HepG2 (cell line): ENCODE data around the gene ESRRG. TPM values are rescaled to one million over a fixed set of nuclear protein-coding genes. Genes with fewer than 3 reads are reported as not detected.

Experiments used
- ATAC-seq: fragments of 200-7000 bp; cut with Tn5 transposase; 3 replicates; pipeline ENCODE4 v1.9.1; 2020; ENCODE audit warnings: mild to moderate bottlenecking, moderate library complexity
- BruUV-seq: library from RNA; stranded (reverse); fragments of 400-500 nt; replicated peaks from 2 replicates; lab custom pipeline; 2021; lab: Mats Ljungman, UMichigan
- CTCF ChIA-PET: fragments of 300-600 bp; formaldehyde crosslinking; extraction: SDS; loops from one replicate; lab custom pipeline; 2021; ENCODE audit warnings: low total read pairs, inconsistent platforms, low intra/inter-chr PET ratio; lab: Yijun Ruan, JAX
- POLR2A ChIA-PET: fragments of 350-600 bp; sonication (Branson Sonifier 250); formaldehyde crosslinking; loops from one replicate; lab custom pipeline; 2020; ENCODE audit warnings: antibody characterized with exemption, inconsistent platforms; lab: Yijun Ruan, JAX
- DNase-seq: peaks from one replicate; pipeline ENCODE4 v3.0.0-alpha.2; 2015; ENCODE audit warnings: low spot score
- FAIRE-seq: peaks from 3 replicates; lab custom pipeline; 2011; peaks lifted over from hg19 to GRCh38; lab: Jason Lieb, UNC
- H2AFZ ChIP-seq: one replicate; pipeline ENCODE4 v1.6.1; 2011; ENCODE audit warnings: low read length, inconsistent platforms
- H3K27ac ChIP-seq: fragments of 300-600 bp; 3 replicates; pipeline ENCODE4 v1.8.0; 2011; ENCODE audit warnings: mixed run types, mild to moderate bottlenecking, mixed read lengths, low read length, inconsistent platforms; ENCODE audit not compliant: insufficient read depth; ENCODE audit errors: extremely low read length
- H3K27me3 ChIP-seq, 2 experiments: fragments of 200-600 bp in 1 of 2; 2 replicates in 1 of 2; 3 replicates in 1 of 2; pipeline versions ENCODE4 v1.6.0 to v1.8.0; 2011; ENCODE audit warnings: low read length in 2 of 2, mild to moderate bottlenecking in 2 of 2, moderate library complexity in 2 of 2, inconsistent platforms in 1 of 2; ENCODE audit not compliant: insufficient read depth in 2 of 2, control insufficient read depth in 1 of 2
- H3K36me3 ChIP-seq, 2 experiments: fragments of 200-600 bp in 1 of 2; replicated peaks in 1 of 2; 2 replicates in 1 of 2; 3 replicates in 1 of 2; pipeline versions ENCODE4 v1.5.1 to v1.8.0; 2011; ENCODE audit warnings: low read length in 2 of 2, inconsistent platforms in 1 of 2; ENCODE audit not compliant: insufficient read depth in 2 of 2, control insufficient read depth in 1 of 2
- H3K4me1 ChIP-seq: 2 replicates; pipeline ENCODE4 v1.5.1; 2012; ENCODE audit warnings: low read length, inconsistent platforms; ENCODE audit not compliant: insufficient read depth
- H3K4me2 ChIP-seq: 2 replicates; pipeline ENCODE4 v1.6.0; 2011; ENCODE audit warnings: low read depth, low read length, inconsistent platforms
- H3K4me3 ChIP-seq, 3 experiments: fragments of 200-600 bp in 1 of 3; sonication (generic), shearing (Covaris generic) in 1 of 3; replicated peaks in 1 of 3; 2 replicates each; pipeline ENCODE4 v1.5.1; 2011 to 2016; ENCODE audit warnings: low read length in 3 of 3, inconsistent platforms in 2 of 3, low read depth in 2 of 3, mild to moderate bottlenecking in 2 of 3, control low read depth in 1 of 3, mixed read lengths in 1 of 3; ENCODE audit not compliant: insufficient read depth in 1 of 3
- H3K79me2 ChIP-seq: one replicate; pipeline ENCODE4 v1.6.1; 2011; ENCODE audit warnings: low read length, inconsistent platforms; ENCODE audit not compliant: insufficient read depth
- H3K9ac ChIP-seq: 2 replicates; pipeline ENCODE4 v1.6.0; 2011; ENCODE audit warnings: mild to moderate bottlenecking, low read depth, low read length, inconsistent platforms; ENCODE audit not compliant: insufficient read depth
- H3K9me3 ChIP-seq: 2 replicates; pipeline ENCODE4 v1.5.1; 2012; ENCODE audit warnings: mild to moderate bottlenecking, low read length
- H4K20me1 ChIP-seq: 2 replicates; pipeline ENCODE4 v1.6.0; 2011; ENCODE audit warnings: inconsistent platforms, mild to moderate bottlenecking, low read length, moderate library complexity; ENCODE audit not compliant: insufficient read depth
- GATAD2A ChIP-seq: IDR thresholded peaks from 2 replicates; pipeline ENCODE4 v1.6.1; 2016
- MIXL1 ChIP-seq: IDR thresholded peaks from 2 replicates; pipeline ENCODE4 v1.6.1; 2016
- SAP130 ChIP-seq: IDR thresholded peaks from 2 replicates; pipeline ENCODE4 v1.6.1; 2016; ENCODE audit warnings: low read depth
- ZFP36L2 ChIP-seq: sonication (generic); formaldehyde crosslinking; IDR thresholded peaks from 2 replicates; pipeline ENCODE4 v1.4.0; 2020; ENCODE audit warnings: missing genetic modification reagents
- ZNF607 ChIP-seq: sonication (generic); formaldehyde crosslinking; IDR thresholded peaks from 2 replicates; pipeline ENCODE4 v1.5.1; 2020; ENCODE audit warnings: missing genetic modification reagents, mild to moderate bottlenecking, borderline replicate concordance
- ZNF7 ChIP-seq: IDR thresholded peaks from 2 replicates; pipeline ENCODE4 v1.6.1; 2016; ENCODE audit warnings: missing biosample characterization, missing genetic modification reagents
- in situ Hi-C: cut with HindIII; loops from 2 replicates; pipeline ENCODE4 v1.10.0; 2017; ENCODE audit warnings: low pct_unique_long_range_greater_than_20kb; ENCODE audit not compliant: extremely low pct_ligation_motif_present
- intact Hi-C: fragments of 100-400 bp; cut with micrococcal nuclease; formaldehyde crosslinking; loops from one replicate; pipeline ENCODE4 v1.10.0; 2022; ENCODE audit not compliant: unreplicated experiment
- polyA plus RNA-seq, 8 experiments: library from polyadenylated mRNA; depleted of rRNA in 3 of 8; stranded (reverse) in 7 of 8; unstranded in 1 of 8; fragments of >200 nt; fragmentation: Illumina TruSeq in 4 of 8; extraction: Trizol in 4 of 8; gene quantifications; 2 replicates each; pipeline versions ENCODE4 v1.2.1 to v1.2.3, GENCODE V29; 2011 to 2016; ENCODE audit warnings: low read depth in 4 of 8, missing spikeins in 1 of 8, mixed read lengths in 1 of 8; ENCODE audit not compliant: insufficient read depth in 1 of 8
- total RNA-seq, 5 experiments: library from RNA; depleted of rRNA; stranded (reverse); fragments of >200 nt; fragmentation: Illumina TruSeq; extraction: Trizol; gene quantifications; 2 replicates each; pipeline ENCODE4 v1.2.3, GENCODE V29; 2016; ENCODE audit warnings: low read depth in 1 of 5
- TF ChIP-seq, protein P1 (sequence below), 2 experiments: sonication (generic) in 1 of 2; formaldehyde crosslinking in 1 of 2; IDR thresholded peaks; 2 replicates each; pipeline versions ENCODE4 v1.4.0 to v1.6.1; 2016 to 2020; ENCODE audit warnings: borderline replicate concordance in 1 of 2, low read depth in 1 of 2, mild to moderate bottlenecking in 1 of 2, missing genetic modification reagents in 1 of 2
- TF ChIP-seq, protein P2 (sequence below): sonication (generic); formaldehyde crosslinking; IDR thresholded peaks from 2 replicates; pipeline ENCODE4 v1.4.0; 2020; ENCODE audit warnings: missing genetic modification reagents
- TF ChIP-seq, protein P3 (sequence below): sonication (generic); formaldehyde crosslinking; IDR thresholded peaks from 2 replicates; pipeline ENCODE4 v1.5.1; 2020; ENCODE audit warnings: mild to moderate bottlenecking, missing genetic modification reagents
- TF ChIP-seq, protein P4 (sequence below): sonication (generic); formaldehyde crosslinking; IDR thresholded peaks from 2 replicates; pipeline ENCODE4 v1.5.1; 2020; ENCODE audit warnings: missing genetic modification reagents, mild to moderate bottlenecking, borderline replicate concordance

The ESRRG gene
- total and polyA plus RNA-seq, 2 of the 13 experiments (the other 11 are each of a cell fraction or from before 2014, with no cell fraction given), result not detected

DNA sequence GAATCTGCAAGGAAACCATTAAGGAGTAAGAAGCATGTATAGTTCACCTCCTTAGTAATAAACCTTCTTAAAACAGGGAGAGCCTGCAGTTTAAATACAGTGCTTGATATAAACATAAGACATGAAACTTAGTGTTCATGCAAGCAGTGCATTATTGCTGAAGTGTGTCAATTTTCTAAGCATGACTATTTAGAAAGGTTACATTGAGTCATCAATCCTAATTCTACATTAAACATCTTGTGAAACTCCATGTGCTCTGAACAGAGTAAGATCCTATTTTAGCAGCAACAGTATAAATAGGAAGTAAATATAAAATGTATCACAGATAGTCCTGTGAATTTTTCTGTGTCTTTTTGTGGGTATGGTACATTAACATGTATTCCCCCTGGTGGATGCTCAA is 135.5 kb downstream of the ESRRG start:
- BruUV-seq, result no TSS peak
- Histone ChIP-seq H3K4me2 (no peak overlapping the region), H3K79me2 (no peaks in the 10 kb centered on the region), H3K27me3 (no peaks in the 10 kb centered on the region), H2AFZ (no peak overlapping the region), H3K4me3 (no peak overlapping the region), H3K4me1 (no peaks in the 10 kb centered on the region), H3K36me3 (no peaks in the 10 kb centered on the region), H3K9ac (no peak overlapping the region), H4K20me1 (no peaks in the 10 kb centered on the region), H3K27ac (no peak overlapping the region), H3K9me3 (no peaks in the 10 kb centered on the region)
- intact Hi-C loops, result no loop called here
- no peak for ATAC-seq
- no peak for FAIRE-seq
- DNase-seq, result no peak
- ChIA-PET POLR2A (no interaction called here), CTCF (no interaction called here)
- in situ Hi-C loops, result no loop called here
- TF ChIP-seq, protein P1, sequence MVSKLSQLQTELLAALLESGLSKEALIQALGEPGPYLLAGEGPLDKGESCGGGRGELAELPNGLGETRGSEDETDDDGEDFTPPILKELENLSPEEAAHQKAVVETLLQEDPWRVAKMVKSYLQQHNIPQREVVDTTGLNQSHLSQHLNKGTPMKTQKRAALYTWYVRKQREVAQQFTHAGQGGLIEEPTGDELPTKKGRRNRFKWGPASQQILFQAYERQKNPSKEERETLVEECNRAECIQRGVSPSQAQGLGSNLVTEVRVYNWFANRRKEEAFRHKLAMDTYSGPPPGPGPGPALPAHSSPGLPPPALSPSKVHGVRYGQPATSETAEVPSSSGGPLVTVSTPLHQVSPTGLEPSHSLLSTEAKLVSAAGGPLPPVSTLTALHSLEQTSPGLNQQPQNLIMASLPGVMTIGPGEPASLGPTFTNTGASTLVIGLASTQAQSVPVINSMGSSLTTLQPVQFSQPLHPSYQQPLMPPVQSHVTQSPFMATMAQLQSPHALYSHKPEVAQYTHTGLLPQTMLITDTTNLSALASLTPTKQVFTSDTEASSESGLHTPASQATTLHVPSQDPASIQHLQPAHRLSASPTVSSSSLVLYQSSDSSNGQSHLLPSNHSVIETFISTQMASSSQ (IDR thresholded peaks at IDR 0.05; ENCODE audit: low read depth), result no peak
- TF ChIP-seq, protein P1 (CRISPR knock-in tag; IDR thresholded peaks at IDR 0.05; ENCODE audit: borderline replicate concordance), result no peak
- TF ChIP-seq, protein P2, sequence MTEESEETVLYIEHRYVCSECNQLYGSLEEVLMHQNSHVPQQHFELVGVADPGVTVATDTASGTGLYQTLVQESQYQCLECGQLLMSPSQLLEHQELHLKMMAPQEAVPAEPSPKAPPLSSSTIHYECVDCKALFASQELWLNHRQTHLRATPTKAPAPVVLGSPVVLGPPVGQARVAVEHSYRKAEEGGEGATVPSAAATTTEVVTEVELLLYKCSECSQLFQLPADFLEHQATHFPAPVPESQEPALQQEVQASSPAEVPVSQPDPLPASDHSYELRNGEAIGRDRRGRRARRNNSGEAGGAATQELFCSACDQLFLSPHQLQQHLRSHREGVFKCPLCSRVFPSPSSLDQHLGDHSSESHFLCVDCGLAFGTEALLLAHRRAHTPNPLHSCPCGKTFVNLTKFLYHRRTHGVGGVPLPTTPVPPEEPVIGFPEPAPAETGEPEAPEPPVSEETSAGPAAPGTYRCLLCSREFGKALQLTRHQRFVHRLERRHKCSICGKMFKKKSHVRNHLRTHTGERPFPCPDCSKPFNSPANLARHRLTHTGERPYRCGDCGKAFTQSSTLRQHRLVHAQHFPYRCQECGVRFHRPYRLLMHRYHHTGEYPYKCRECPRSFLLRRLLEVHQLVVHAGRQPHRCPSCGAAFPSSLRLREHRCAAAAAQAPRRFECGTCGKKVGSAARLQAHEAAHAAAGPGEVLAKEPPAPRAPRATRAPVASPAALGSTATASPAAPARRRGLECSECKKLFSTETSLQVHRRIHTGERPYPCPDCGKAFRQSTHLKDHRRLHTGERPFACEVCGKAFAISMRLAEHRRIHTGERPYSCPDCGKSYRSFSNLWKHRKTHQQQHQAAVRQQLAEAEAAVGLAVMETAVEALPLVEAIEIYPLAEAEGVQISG (CRISPR knock-in tag), result no peak
- TF ChIP-seq MIXL1 (CRISPR knock-in tag) (no peak), ZFP36L2 (CRISPR knock-in tag) (no peak), GATAD2A (no peak), SAP130 (CRISPR knock-in tag) (no peak), ZNF7 (CRISPR knock-in tag) (no peak), ZNF607 (CRISPR knock-in tag) (no peak)
- TF ChIP-seq, protein P3, sequence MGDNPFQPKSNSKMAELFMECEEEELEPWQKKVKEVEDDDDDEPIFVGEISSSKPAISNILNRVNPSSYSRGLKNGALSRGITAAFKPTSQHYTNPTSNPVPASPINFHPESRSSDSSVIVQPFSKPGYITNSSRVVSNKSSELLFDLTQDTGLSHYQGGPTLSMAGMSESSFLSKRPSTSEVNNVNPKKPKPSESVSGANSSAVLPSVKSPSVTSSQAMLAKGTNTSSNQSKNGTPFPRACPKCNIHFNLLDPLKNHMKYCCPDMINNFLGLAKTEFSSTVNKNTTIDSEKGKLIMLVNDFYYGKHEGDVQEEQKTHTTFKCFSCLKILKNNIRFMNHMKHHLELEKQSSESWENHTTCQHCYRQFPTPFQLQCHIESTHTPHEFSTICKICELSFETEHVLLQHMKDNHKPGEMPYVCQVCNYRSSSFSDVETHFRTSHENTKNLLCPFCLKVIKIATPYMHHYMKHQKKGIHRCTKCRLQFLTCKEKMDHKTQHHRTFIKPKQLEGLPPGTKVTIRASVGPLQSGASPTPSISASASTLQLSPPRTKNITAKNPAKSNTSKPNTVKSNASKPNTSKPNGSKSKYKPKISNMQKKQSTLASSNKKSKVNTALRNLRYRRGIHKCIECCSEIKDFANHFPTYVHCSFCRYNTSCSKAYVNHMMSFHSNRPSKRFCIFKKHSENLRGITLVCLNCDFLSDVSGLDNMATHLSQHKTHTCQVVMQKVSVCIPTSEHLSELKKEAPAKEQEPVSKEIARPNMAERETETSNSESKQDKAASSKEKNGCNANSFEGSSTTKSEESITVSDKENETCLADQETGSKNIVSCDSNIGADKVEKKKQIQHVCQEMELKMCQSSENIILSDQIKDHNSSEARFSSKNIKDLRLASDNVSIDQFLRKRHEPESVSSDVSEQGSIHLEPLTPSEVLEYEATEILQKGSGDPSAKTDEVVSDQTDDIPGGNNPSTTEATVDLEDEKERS (CRISPR knock-in tag), result no peak
- TF ChIP-seq, protein P4, sequence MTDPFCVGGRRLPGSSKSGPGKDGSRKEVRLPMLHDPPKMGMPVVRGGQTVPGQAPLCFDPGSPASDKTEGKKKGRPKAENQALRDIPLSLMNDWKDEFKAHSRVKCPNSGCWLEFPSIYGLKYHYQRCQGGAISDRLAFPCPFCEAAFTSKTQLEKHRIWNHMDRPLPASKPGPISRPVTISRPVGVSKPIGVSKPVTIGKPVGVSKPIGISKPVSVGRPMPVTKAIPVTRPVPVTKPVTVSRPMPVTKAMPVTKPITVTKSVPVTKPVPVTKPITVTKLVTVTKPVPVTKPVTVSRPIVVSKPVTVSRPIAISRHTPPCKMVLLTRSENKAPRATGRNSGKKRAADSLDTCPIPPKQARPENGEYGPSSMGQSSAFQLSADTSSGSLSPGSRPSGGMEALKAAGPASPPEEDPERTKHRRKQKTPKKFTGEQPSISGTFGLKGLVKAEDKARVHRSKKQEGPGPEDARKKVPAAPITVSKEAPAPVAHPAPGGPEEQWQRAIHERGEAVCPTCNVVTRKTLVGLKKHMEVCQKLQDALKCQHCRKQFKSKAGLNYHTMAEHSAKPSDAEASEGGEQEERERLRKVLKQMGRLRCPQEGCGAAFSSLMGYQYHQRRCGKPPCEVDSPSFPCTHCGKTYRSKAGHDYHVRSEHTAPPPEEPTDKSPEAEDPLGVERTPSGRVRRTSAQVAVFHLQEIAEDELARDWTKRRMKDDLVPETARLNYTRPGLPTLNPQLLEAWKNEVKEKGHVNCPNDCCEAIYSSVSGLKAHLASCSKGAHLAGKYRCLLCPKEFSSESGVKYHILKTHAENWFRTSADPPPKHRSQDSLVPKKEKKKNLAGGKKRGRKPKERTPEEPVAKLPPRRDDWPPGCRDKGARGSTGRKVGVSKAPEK (CRISPR knock-in tag), result no peak
